GM18873 (cell line): Measurements from ENCODE around the gene CCDC33.

Experiments used
- ATAC-seq: cut with Tn5 transposase; IDR thresholded peaks from one replicate; pipeline ENCODE4 v1.9.1; 2021; ENCODE audit warnings: mild to moderate bottlenecking, moderate library complexity, moderate number of reproducible peaks; ENCODE audit not compliant: unreplicated experiment, low FRiP score

Gene CCDC33

GRCh38 chr15:74208496-74208895, 27.6 kb upstream of the CCDC33 start:
- ATAC-seq = no peak

GRCh38 chr15:74208901-74209559, 27.1 kb upstream of the CCDC33 start:
- no peak for ATAC-seq

GRCh38 chr15:74209560-74209958, 26.6 kb upstream of the CCDC33 start:
- no peak for ATAC-seq

- no peak for ATAC-seq
Observed at GRCh38 chr15:74209997-74210671, 26.0 kb upstream of the CCDC33 start.

- ATAC-seq = no peak
Observed at GRCh38 chr15:74210729-74211128, 25.4 kb upstream of the CCDC33 start.

GRCh38 chr15:74211656-74212055, 24.5 kb upstream of the CCDC33 start:
- ATAC-seq = no peak

- no peak for ATAC-seq
Observed at GRCh38 chr15:74212494-74212893, 23.6 kb upstream of the CCDC33 start.

- no peak for ATAC-seq
Observed at GRCh38 chr15:74213858-74214284, 22.3 kb upstream of the CCDC33 start.

GRCh38 chr15:74214324-74215021, 21.7 kb upstream of the CCDC33 start:
- no peak for ATAC-seq

- no peak for ATAC-seq
Observed at GRCh38 chr15:74215958-74216357, 20.2 kb upstream of the CCDC33 start.

GRCh38 chr15:74216949-74217348, 19.2 kb upstream of the CCDC33 start:
- ATAC-seq = no peak

GRCh38 chr15:74217907-74218885, 17.9 kb upstream of the CCDC33 start:
- no peak for ATAC-seq

- ATAC-seq = no peak
Observed at GRCh38 chr15:74220475-74221248, 15.5 kb upstream of the CCDC33 start.

- no peak for ATAC-seq
Observed at GRCh38 chr15:74221399-74222239, 14.5 kb upstream of the CCDC33 start.

GRCh38 chr15:74222240-74223119, 13.6 kb upstream of the CCDC33 start:
- ATAC-seq = no peak

GRCh38 chr15:74225928-74226327, 10.2 kb upstream of the CCDC33 start:
- no peak for ATAC-seq

- ATAC-seq = no peak
Observed at GRCh38 chr15:74226761-74227540, 9.2 kb upstream of the CCDC33 start.
